Activated T-cell treated with anti-CD3 and anti-CD28 coated beads, Interleukin-2, amount 50 U/mL, for 1 hour (primary cell): ENCODE results near the gene RNF157.

Experiments used
- DNase-seq: peaks from one replicate; pipeline ENCODE4 v3.0.0-alpha.2; 2020

Gene RNF157

GRCh38 chr17:76121932-76122430, 118.3 kb downstream of the RNF157 start:
- no peak for DNase-seq

GRCh38 chr17:76120658-76121008, 119.7 kb downstream of the RNF157 start:
- no peak for DNase-seq

DNA sequence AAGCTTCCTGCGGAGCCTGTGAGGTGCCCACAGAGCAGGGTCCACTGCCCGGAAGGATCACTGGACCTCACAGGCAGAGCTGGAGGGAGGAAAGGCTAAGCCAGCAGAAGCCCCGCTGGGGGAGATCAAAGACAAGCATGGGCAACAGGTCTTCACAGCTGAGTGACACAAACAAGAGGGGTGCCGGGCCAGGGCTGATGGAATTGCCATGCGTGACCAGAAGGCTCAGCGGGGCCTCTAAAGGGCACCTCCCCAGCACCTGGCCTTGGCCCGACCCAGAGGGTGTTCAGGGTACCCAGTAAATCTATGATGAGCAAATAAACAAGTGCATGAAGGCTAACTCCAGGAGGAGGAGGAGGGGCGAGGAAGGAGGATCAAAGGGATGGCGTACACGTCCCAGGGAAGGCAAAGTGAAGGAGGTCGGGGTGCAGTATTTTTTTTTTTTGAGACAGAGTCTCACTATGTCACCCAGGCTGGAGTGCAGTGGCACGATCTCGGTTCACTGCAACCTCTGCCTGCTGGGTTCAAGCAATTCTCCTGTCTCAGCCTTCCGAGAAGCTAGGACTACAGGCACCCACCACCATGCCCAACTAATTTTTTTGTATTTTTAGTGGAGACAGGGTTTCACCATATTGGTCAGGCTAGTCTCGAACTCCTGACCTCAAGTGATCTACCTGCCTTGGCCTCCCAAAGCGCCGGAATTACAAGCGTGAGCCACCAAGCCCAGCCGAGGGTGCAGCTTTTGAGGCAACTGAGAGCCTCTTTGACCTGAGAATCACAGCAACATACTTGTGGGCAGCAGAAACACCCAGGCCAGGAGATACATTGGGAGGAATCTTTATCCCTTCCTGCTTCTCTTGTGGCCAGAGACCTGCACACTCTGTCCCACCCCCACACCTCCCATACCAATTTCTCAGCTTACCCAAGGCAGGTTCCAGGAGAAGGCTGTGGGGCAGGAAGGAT, 120.6 kb downstream of the RNF157 start:
- no peak for DNase-seq

GRCh38 chr17:76115138-76115754, 125.0 kb downstream of the RNF157 start:
- DNase-seq: no peak

DNA sequence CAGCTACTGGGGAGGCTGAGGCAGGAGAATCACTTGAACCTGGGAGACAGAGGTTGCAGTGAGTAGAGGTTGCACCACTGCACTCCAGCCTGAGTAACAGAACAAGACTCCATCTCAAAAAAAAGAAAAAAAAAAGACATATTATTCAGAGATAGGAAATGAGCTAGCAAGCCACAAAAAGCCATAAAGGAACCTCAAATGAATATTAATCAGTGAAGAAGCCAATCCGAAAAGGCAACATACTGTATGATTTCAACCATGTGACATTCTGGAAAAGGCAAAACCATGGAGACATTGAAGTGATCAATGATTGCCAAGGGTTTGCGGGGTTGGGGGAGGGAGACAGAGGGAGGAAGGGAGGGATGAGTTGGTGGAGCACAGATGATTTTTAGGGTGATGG, 128.3 kb downstream of the RNF157 start:
- no peak for DNase-seq

GRCh38 chr17:76107509-76107908, 132.8 kb downstream of the RNF157 start:
- no peak for DNase-seq

DNA sequence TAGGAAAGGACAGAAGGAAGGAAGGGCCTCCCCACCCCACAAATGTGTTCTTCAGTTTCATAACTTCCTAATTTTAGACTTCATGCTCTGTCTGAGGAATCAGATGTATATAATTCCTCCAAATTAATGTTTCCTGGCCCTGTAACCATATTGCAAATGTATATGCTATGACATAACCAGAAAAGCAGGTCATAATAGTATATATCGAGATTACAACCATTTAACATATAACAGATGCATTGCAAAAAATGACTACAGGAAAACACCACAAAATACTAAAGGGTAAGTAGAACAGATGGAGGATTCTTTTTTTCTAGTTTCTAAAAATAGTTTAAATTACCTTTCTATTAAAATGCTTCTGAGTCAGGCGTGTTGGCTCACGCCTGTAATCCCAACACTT, 133.6 kb downstream of the RNF157 start:
- no peak for DNase-seq

GRCh38 chr17:76104896-76105231, 135.4 kb downstream of the RNF157 start:
- DNase-seq: no peak

DNA sequence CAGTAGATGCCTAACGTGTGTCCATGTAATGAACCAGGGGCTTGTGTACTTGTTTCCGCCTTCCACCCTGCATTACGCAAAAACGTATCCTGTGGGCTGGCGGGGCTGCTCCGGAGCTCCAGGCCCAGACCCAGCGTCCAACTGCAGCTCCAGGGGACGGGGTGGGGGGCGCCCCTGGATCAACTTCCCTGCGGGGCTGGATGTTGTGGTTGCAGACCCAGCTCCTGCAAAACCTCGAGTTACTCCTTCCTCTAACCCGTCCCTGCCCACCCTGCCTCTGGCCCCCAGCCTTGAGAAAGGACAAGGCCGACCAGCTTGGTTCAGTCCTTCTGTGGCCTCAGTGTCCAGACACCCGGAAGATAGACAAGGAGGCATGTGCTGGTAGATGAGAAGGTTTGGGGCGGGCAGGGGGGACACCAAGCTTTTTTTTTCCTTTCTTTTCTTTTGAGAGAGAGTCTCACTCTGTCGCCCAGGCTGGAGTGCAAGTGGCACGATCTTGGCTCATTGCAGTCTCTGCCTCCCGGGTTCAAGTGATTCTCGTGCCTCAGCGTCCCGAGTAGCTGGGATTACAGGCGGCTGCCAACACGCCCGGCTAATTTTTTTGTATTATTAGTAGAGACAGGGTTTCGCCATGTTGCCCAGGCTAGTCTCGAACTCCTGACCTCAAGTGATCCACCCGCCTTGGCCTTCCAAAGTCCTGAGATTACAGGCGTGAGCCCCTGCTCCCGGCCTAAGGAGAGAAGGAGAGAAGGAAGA, 136.0 kb downstream of the RNF157 start:
- DNase-seq: no peak

DNA sequence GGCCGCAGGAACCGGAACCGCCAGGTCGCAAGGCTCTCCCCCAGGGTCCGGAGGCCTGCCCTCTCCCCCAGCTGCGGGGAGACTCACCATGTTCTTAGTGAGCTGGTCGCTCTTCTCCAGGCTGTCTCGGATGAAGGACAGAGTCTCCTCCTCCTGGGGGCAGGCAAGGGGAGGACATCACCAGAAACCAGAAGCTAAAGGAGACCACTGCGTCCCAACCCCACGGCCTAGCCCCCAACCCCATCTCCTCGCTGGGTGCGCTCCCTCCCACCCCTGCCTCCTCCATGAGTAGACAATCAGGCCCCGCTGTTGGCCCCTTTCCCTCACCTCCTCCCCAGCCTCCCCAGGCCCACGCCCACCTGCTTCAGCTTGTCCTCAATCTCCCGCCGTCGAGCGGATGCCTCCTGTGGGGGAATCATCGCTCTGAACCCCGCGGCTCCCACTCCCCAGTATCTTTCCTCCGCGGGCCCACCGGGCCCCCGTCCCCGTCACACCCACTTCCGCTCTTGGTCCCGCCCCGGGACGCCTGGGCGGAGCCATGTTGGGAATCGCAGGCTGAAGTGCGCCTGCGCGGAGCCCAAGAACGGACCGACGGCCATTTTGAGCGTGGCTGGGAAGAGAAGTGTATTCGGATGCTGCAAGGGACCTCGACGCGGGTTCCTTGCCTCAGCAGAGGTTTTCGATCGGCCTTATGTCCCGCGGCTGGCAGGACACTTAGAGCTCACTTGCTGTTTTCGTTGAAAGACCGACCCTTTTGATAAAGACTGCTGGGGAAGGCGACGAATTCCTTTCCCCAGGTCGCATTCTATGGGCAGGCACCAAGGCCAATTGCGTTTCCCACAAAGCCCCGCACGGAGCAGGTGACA, 136.8 kb downstream of the RNF157 start, which contains the start of gene EXOC7:
Gene EXOC7 (minus strand): TSS at position 514 of the 866 bp plus-strand sequence. CDS start 95 bp downstream, at position 419.
- peak; percentile 97 for DNase-seq

DNA sequence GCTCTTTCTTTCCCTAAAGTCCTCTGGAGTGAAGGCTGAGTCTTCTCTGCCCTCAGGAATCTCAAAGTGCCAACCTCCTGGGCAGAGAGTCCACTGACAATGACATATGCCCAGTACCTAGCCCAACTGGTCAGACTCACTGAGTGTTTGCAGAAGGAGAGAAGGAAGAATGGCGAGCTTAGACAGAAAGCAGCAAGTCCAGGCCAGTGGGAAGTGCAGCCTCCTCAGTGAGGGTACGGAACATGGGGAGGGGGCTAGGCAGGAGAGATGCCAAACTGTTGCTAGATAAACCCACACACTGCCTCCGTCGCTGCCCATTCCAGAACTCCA, 137.4 kb downstream of the RNF157 start:
- no peak for DNase-seq

DNA sequence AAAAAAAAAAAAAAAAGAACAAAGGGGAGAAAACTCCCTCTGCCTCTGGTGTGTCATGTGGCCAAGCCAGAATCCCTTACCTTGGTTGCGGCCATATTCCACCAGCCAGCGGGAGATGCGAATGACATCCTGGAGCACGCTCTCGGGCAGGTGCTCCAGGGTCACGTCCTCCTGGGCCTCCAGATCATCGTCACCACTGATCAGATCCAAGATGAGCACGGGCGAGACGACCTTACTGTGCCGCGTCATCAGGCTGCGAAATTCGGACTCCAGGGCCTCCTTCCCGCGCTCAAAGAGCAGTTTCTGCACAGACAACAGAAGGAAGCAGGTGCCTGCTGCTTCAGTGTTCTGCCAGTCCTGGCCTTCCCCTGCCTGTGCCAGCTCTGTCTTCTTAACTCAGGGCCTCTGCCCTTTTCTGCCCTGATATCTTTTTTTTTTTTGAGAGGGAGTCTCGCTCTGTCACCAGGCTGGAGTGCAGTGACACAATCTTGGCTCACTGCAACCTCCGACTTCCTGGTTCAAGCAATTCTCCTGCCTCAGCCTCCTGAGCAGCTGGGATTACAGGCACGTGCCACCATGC, 142.5 kb downstream of the RNF157 start:
- DNase-seq: no peak

DNA sequence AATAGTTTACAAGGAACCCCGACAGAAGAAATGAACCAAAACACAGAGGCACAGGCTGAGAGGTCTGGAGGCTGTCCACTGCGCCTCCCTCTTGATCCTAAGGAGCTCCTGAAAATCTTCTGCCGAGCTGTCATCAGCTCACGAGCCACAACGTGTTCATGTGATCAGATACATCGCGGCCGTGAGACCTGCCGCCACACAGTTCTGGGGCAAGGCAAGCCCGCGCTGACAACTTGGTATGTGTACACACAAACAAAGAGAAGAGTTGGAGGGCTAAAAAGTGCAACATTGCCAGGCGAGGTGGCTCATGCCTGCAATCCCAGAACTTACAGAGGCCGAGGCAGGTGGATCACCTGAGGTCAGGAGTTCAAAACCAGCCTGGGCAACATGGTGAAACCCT, 144.3 kb downstream of the RNF157 start:
- DNase-seq: no peak

GRCh38 chr17:76094046-76094445, 146.2 kb downstream of the RNF157 start:
- DNase-seq: no peak

GRCh38 chr17:76092526-76093413, 147.5 kb downstream of the RNF157 start:
- DNase-seq: no peak
